GM23338 (cell line): Measurements from ENCODE around the gene TTLL9.

Experiments
- EZH2 ChIP-seq: fragments of 200-600 bp; sonication (generic); IDR thresholded peaks from one replicate; pipeline ENCODE4 v1.8.0; 2017; ENCODE audit warnings: antibody characterized with exemption, mild to moderate bottlenecking, low read depth; ENCODE audit not compliant: unreplicated experiment
- EZH2phosphoT487 ChIP-seq: fragments of 200-600 bp; sonication (generic); IDR thresholded peaks from one replicate; pipeline ENCODE4 v1.8.1; 2018; ENCODE audit warnings: antibody characterized with exemption; ENCODE audit not compliant: unreplicated experiment
- NANOG ChIP-seq: IDR thresholded peaks from 2 replicates; pipeline ENCODE4 v1.6.1; 2016; ENCODE audit warnings: antibody characterized with exemption, borderline replicate concordance
- POLR2AphosphoS5 ChIP-seq: IDR thresholded peaks from 2 replicates; pipeline ENCODE4 v1.6.1; 2016; ENCODE audit warnings: antibody characterized with exemption, low read depth
- TF ChIP-seq, protein P1 (sequence below), 2 experiments: fragments of 200-600 bp in 1 of 2; sonication (generic) in 1 of 2; conservative IDR thresholded peaks; 2 replicates each; pipeline versions ENCODE4 v1.5.1 to v1.6.1; 2016 to 2017; ENCODE audit warnings: antibody characterized with exemption in 2 of 2, low read depth in 2 of 2, mild to moderate bottlenecking in 2 of 2, moderate library complexity in 1 of 2
- TF ChIP-seq, protein P2 (sequence below): IDR thresholded peaks from 2 replicates; pipeline ENCODE4 v1.6.1; 2016; ENCODE audit warnings: antibody characterized with exemption

GRCh38 chr20:31989030-31989645 is 118.7 kb downstream of the TTLL9 start:
- TF ChIP-seq, protein P1, sequence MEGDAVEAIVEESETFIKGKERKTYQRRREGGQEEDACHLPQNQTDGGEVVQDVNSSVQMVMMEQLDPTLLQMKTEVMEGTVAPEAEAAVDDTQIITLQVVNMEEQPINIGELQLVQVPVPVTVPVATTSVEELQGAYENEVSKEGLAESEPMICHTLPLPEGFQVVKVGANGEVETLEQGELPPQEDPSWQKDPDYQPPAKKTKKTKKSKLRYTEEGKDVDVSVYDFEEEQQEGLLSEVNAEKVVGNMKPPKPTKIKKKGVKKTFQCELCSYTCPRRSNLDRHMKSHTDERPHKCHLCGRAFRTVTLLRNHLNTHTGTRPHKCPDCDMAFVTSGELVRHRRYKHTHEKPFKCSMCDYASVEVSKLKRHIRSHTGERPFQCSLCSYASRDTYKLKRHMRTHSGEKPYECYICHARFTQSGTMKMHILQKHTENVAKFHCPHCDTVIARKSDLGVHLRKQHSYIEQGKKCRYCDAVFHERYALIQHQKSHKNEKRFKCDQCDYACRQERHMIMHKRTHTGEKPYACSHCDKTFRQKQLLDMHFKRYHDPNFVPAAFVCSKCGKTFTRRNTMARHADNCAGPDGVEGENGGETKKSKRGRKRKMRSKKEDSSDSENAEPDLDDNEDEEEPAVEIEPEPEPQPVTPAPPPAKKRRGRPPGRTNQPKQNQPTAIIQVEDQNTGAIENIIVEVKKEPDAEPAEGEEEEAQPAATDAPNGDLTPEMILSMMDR (conservative IDR thresholded peaks at IDR 0.05; ENCODE audit: low read depth in 2 of 2): no peak
- TF ChIP-seq POLR2AphosphoS5 (no peak), EZH2phosphoT487 (no peak), NANOG (no peak), EZH2 (no peak)
- TF ChIP-seq, protein P2, sequence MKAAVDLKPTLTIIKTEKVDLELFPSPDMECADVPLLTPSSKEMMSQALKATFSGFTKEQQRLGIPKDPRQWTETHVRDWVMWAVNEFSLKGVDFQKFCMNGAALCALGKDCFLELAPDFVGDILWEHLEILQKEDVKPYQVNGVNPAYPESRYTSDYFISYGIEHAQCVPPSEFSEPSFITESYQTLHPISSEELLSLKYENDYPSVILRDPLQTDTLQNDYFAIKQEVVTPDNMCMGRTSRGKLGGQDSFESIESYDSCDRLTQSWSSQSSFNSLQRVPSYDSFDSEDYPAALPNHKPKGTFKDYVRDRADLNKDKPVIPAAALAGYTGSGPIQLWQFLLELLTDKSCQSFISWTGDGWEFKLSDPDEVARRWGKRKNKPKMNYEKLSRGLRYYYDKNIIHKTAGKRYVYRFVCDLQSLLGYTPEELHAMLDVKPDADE: no peak
